Stimulated activated CD4-positive, alpha-beta T cell treated with anti-CD3 and anti-CD28 coated beads, Interleukin-2, amount 100 ng/mL, for 4 hours (primary cell): ENCODE data around the gene B3GALT5.

Experiments used
- DNase-seq: peaks from one replicate; pipeline ENCODE4 v3.0.0-alpha.2; 2020; ENCODE audit warnings: low read depth

The B3GALT5 gene

GRCh38 chr21:39645331-39645730, 32.6 kb downstream of the B3GALT5 start:
- no peak for DNase-seq

GRCh38 chr21:39647476-39647875, 34.7 kb downstream of the B3GALT5 start:
- no peak for DNase-seq

- no peak for DNase-seq
Observed at GRCh38 chr21:39648879-39649278, 36.1 kb downstream of the B3GALT5 start.

GRCh38 chr21:39649526-39649925, 36.8 kb downstream of the B3GALT5 start:
- DNase-seq = no peak

DNA sequence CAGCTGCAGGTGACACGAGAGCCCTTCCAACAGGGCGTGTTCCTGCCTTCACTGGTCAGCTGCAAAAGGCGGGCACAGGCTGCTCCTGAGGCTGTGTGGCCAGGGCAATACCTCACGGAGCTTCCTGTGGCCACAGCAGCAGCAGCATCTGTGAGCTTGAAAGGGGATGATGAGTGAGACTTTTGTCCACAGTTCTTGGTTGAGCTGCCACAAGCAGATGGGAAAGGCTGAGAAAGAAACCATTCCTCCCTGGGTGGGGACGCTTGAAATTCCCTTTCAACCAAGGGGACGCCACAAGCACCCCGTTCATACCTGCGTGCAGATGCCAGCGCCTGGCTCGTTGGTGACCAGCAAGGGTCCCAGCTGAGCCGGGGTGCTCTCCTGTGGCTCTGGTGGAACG, 37.6 kb downstream of the B3GALT5 start:
- no peak for DNase-seq

DNA sequence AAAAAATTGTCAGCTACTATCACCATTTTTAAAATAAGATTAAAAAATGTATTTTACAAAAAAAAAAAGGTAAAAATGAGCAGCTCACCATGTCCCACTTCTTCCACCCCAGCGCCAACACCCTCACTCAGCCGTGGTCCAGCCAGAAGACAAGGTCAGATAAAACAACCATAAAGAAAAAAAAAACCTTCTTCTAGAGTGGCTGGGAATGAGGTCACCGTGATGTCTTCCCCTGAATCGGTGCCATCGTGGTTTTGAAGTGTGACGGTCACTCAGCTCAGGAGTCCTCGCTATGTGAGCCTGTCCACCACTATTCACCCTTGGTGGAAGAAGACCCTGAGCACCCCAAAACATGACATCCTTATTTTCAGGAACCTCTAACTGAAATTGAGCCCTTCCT, 38.1 kb downstream of the B3GALT5 start:
- no peak for DNase-seq

GRCh38 chr21:39651206-39651605, 38.5 kb downstream of the B3GALT5 start:
- DNase-seq = no peak

DNA sequence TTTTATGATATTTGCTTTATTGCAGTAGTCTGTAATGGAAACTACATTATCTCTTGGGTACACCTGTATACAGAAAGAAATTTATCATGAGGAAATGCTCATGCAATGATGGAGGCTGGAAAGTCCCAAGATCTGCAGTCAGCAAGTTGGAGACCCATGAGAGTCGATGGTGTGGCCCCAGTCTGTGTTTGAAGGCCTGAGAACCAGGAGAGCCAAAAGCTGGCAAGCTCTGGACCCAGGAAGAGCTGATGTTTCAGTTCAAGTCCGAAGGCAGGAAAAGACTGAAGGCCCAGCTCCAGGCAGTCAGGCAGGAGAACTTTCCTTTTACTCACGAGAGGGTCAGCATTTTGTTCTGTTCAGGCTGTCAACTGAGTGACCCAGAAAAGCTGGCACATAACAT, 42.2 kb downstream of the B3GALT5 start:
- DNase-seq = no peak

DNA sequence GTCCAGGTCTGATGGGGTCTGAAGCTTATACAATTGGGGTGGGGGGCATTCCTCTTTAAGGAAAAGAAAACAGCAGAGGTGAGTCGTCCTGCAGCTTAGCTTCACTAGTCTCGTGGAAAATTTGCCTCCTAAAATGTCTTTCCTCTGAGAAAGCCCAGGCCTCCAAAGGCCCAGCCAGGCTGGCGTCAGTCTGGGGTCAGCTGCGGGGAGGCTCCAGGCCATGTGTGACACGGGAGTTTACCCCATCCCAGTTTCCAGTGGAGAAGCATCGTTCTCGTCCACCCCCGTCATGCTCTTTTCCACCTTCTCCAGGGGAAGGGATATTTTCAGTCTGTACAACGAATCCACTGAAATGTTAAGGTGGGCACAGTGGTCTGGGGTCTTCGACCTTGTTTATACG, 42.8 kb downstream of the B3GALT5 start:
- no peak for DNase-seq

- no peak for DNase-seq
Observed at GRCh38 chr21:39656209-39656608, 43.5 kb downstream of the B3GALT5 start.

DNA sequence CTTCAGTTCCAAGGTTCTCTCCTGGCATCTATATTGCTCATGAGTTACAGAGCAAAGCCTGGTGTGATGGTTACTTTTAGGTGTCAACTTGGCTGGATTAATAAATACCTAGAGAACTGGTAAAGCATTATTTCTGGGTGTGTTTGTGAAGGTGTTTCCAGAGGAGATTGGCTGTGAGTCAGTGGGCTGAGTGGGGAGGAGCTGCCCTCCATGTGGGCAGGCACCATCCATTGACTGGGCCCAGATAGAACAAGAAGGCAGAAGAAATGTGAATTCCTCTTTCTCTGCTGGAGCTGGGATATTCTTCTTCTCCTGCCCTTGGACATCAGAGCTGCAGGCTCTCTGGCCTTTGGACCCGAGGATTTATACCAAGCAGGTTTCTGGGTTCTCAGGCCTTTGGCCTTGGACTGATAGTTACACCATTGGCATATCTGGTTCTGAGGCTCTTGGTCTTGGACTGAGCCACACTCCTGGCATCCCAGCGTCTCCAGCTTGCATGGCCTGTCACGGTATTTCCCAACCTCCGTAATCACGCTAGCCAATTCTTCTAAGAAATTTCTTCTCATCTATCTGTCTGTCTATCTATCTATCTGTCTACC, 44.5 kb downstream of the B3GALT5 start:
- no peak for DNase-seq

DNA sequence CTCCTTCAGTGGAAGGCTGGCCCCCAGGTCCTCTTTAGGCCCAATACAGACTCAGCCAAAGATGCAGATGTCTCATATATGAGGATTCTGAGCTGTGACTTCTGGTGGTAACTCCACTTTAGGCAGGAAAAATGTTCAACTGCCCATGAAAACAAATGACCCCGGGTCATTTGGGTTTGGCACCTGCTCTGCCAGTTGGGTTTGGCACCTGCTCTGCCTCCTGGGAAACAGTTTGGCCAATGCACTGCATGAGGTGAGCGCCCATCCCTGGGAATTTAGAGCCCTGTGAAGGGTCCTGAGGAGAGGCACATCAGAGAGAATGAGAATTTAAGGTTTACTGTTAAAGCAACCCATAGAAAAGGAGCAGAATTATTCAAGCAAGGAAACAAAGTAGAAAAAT, 45.3 kb downstream of the B3GALT5 start:
- no peak for DNase-seq

GRCh38 chr21:39659070-39659815, 46.5 kb downstream of the B3GALT5 start:
- no peak for DNase-seq

GRCh38 chr21:39660191-39660980, 47.6 kb downstream of the B3GALT5 start:
- no peak for DNase-seq

DNA sequence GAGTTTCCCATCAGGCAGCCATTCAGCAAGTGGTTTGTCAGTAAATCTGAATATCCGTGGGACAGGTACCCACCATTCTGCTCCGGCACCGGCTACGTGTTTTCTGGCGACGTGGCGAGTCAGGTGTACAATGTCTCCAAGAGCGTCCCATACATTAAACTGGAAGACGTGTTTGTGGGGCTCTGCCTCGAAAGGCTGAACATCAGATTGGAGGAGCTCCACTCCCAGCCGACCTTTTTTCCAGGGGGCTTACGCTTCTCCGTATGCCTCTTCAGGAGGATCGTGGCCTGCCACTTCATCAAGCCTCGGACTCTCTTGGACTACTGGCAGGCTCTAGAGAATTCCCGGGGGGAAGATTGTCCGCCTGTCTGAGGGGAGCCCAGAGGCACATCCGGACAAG, 48.4 kb downstream of the B3GALT5 start:
- DNase-seq = no peak

- DNase-seq = no peak
Observed at GRCh38 chr21:39661740-39662139, 49.0 kb downstream of the B3GALT5 start.

- DNase-seq = no peak
Observed at GRCh38 chr21:39662411-39662953, 49.7 kb downstream of the B3GALT5 start.

DNA sequence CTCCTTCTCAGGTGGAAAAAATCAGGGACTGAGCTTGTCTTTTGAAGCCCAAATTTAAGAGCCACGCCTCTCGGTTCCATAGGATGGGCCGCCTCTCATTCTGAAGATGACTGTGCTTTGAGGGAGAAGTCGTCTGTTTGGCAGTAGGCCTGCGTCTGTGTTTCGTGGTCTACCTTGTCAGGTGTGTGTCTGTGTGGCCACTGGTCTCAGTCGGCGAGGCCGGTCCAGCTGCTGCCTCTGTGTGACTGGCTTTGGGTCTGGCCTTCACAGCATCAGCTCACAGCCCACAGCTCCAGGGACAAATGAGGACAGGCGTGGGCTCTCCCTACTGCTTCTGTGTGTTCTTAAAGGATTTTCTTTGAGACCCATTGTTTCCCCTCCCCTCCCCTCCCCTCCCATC, 50.3 kb downstream of the B3GALT5 start:
- no peak for DNase-seq

- DNase-seq = no peak
Observed at GRCh38 chr21:39663742-39664492, 51.2 kb downstream of the B3GALT5 start.

DNA sequence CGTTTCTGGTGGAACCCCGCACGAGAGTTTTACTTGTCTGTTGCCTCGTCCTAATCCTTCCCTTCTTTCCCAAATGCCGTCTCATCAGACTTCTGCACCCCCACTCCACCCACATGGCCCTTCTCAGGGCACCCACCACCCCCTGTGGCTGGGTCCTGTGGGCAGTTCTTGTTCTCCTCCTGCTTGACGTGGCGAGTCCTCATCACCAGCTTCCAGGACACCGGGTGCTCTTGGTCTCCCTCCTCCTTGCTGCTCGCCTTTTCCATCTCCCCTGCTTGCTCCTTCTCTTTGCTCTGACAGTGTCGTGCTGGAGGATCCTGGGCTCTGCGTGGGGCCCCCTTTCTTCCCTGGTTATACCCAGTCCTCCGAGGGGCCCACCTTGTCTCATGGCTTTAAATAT, 51.8 kb downstream of the B3GALT5 start:
- no peak for DNase-seq

- DNase-seq = no peak
Observed at GRCh38 chr21:39666026-39666425, 53.3 kb downstream of the B3GALT5 start.

DNA sequence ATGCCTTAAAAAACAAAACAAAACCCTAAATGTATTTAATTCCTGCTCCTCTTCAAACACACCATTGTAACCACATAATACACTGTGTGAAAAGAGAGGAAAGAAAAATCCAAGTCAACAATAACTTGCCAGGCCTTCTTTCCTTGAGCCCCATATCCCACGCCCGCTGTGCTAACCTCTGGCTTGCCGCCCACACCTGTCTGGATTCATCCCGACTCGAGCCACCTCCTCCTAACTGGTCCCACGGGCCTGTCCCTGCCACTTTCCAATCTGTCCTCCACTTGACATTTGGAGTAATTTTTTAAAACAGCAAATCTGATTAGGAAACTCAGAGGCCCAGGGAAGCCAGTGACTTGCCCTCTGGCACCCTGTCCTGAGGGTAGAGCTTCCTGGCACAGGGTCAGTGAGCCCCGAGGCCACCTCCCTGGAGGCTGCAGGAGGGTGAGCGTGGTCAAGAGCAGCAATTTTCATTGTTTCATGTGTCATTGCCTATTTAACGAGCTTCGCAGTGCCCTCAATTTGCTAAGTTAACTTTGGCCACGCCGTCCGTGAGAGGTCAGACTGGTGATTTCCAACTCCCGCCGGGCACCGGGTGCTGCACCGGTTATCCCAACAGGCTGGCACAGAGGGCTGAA, 54.1 kb downstream of the B3GALT5 start:
- DNase-seq = no peak
